Karpas-422 (cell line): Measurements from ENCODE around the gene NPIPA8. TPM values are rescaled to one million over a fixed set of nuclear protein-coding genes. Genes with fewer than 3 reads are reported as not detected.
"Not testable (repeated sequence)": the region's sequence is repeated elsewhere in the genome, so short reads cannot be mapped to it uniquely, and the experiment has no call there.

Experiments used
- DNase-seq: peaks from one replicate; pipeline ENCODE4 v3.0.0-alpha.2; 2015
- H2AFZ ChIP-seq: fragments of 200-600 bp; sonication (generic); 2 replicates; pipeline ENCODE4 v1.6.1; 2014; ENCODE audit warnings: antibody characterized with exemption, low read length, mixed read lengths
- H3K27ac ChIP-seq: fragments of 200-600 bp; sonication (generic); 2 replicates; pipeline ENCODE4 v1.5.1; 2014; ENCODE audit warnings: mild to moderate bottlenecking, low read length, moderate library complexity
- H3K27me3 ChIP-seq: fragments of 200-600 bp; sonication (generic); 2 replicates; pipeline ENCODE4 v1.6.1; 2014; ENCODE audit warnings: low read length, mixed read lengths
- H3K36me3 ChIP-seq: fragments of 200-600 bp; sonication (generic); 2 replicates; pipeline ENCODE4 v1.6.1; 2014; ENCODE audit warnings: low read length, mixed read lengths; ENCODE audit not compliant: insufficient read depth
- H3K4me1 ChIP-seq: fragments of 200-600 bp; sonication (generic); 2 replicates; pipeline ENCODE4 v1.6.1; 2014; ENCODE audit warnings: mild to moderate bottlenecking, low read length, mixed read lengths
- H3K4me2 ChIP-seq: fragments of 200-600 bp; sonication (generic); 2 replicates; pipeline ENCODE4 v1.6.1; 2014; ENCODE audit warnings: low read length, low read depth, mild to moderate bottlenecking; ENCODE audit not compliant: poor library complexity, severe bottlenecking
- H3K4me3 ChIP-seq: fragments of 200-600 bp; sonication (generic); 2 replicates; pipeline ENCODE4 v1.5.1; 2014; ENCODE audit warnings: mild to moderate bottlenecking, antibody characterized with exemption, low read length, mixed read lengths
- H3K79me2 ChIP-seq: fragments of 200-600 bp; sonication (generic); 2 replicates; pipeline ENCODE4 v1.6.1; 2014; ENCODE audit warnings: mild to moderate bottlenecking, low read length, mixed read lengths
- H3K9ac ChIP-seq: fragments of 200-600 bp; sonication (generic); 2 replicates; pipeline ENCODE4 v1.6.0; 2014; ENCODE audit warnings: low read length
- H3K9me2 ChIP-seq: fragments of 200-600 bp; sonication (generic), shearing (Covaris generic); replicated peaks from 2 replicates; pipeline ENCODE4 v1.6.0; 2014; ENCODE audit warnings: mild to moderate bottlenecking, low read length, moderate library complexity; ENCODE audit not compliant: insufficient read depth
- H3K9me3 ChIP-seq: fragments of 300-700, 200-600 bp; sonication (generic); 2 replicates; pipeline ENCODE4 v1.6.1; 2014; ENCODE audit warnings: low read length, mixed read lengths
- H4K20me1 ChIP-seq: fragments of 200-600 bp; sonication (generic); 2 replicates; pipeline ENCODE4 v1.6.1; 2014; ENCODE audit warnings: mild to moderate bottlenecking, antibody characterized with exemption, low read length, low read depth; ENCODE audit not compliant: insufficient read depth
- total RNA-seq: library from RNA; depleted of rRNA; stranded (reverse); fragments of >200 nt; shearing (Covaris generic); gene quantifications from 2 replicates; pipeline ENCODE4 v1.2.3, GENCODE V29; 2014; ENCODE audit warnings: low replicate concordance

NPIPA8 gene
- total RNA-seq, 1 experiment from 2014 or later: not detected

DNA sequence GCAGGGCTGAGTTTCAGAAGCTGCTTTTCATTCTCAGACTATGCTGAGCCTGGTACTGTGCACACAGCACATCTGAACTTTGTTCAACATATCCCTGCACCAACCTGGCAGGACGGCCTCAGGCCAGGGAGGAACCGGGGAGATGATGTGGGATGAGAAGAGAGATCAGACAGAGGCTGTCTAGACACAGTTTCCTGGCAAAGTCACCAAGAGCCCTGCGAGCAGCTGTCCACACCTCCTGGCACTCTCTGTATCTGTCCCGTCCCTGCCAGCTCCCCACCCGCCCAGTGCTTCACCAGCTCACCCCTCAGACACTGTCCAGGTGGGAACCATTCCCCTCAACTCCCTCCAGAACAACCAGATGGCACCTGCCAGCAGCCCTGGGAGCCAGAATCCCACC lies 42.2 kb downstream of the NPIPA8 start:
- H2AFZ ChIP-seq, H4K20me1 ChIP-seq, H3K27me3 ChIP-seq, H3K9me3 ChIP-seq, H3K36me3 ChIP-seq, H3K4me3 ChIP-seq, H3K9ac ChIP-seq, DNase-seq, H3K4me2 ChIP-seq, H3K79me2 ChIP-seq, H3K4me1 ChIP-seq, H3K27ac ChIP-seq, H3K9me2 ChIP-seq: not testable (repeated sequence)

DNA sequence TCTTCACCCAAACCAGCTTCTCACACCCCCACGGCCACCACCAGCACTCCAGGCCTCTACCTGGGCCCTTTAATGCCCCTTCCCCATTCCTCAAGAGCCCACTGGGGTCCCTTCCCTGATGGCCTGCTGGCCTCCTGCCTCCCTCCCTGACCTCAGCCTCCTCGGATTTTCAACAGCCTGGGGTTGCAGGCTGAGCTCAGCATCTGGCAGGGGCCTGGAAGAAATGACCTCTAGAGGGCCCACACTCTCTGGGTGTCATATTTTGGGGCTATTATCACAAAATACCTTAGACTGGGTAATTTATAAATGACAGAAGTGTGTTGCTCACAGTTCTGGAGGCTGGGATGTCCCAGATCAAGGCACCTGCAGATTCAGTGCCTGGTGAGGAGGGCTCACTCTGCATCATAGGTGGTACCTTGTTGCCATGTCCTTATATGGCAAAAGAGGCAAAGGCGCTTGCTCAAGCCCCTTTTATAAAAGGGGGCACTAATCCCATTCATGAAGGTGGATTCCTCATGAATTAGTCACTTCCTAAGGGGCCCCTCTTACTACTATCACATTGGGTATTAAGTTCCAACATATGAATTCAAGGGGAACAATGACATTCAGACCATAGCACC lies 43.1 kb downstream of the NPIPA8 start:
- not testable (repeated sequence) for H3K9me3 ChIP-seq

DNA sequence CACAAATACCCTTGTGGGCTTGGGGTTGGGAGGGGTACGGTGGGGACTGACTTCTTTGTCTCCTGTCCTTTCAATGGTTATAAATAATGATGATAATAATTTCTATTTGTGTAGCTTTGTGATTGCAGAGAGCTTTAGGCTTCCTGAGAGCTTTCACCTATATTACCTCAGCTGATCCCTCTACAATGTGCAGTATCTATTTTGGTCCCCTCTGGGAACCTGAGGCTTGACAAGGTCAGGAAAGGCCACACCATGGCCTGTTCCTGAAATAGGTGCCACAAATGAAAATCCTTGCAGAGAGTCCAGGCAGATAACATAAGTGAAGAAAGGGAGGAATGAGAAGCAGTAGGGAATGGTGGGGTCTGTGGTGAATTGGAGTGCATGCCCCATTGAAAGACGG lies 45.6 kb downstream of the NPIPA8 start:
- H3K4me1 ChIP-seq, H3K4me2 ChIP-seq, H4K20me1 ChIP-seq, H3K9ac ChIP-seq, H3K9me3 ChIP-seq, H3K9me2 ChIP-seq, H2AFZ ChIP-seq, DNase-seq, H3K79me2 ChIP-seq, H3K27ac ChIP-seq, H3K36me3 ChIP-seq, H3K27me3 ChIP-seq, H3K4me3 ChIP-seq: not testable (repeated sequence)

More for the DNA sequence above, 43.1 kb downstream of the NPIPA8 start:
- DNase-seq, H3K4me2 ChIP-seq, H3K9ac ChIP-seq, H3K36me3 ChIP-seq, H3K27me3 ChIP-seq, H3K4me1 ChIP-seq, H2AFZ ChIP-seq, H3K9me2 ChIP-seq, H3K27ac ChIP-seq, H4K20me1 ChIP-seq, H3K79me2 ChIP-seq, H3K4me3 ChIP-seq: not testable (repeated sequence)

DNA sequence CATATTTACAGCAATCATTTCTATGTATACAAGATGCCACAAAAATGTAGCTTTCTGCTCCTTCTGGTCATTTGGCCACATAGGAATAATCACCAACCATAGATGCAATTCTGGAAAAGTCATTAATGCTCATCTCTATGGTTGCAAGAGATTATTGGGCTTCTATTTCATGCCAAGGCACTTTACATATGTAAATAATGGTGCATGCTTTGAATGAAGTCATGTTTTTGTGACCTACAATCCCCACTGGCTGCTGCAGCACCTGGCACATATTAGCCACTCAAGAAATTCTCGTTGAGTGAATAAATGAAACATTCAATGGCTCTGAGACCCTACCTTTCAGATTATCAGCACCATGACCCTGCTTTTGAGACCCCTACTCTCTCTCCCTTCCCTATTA lies 50.2 kb downstream of the NPIPA8 start:
- H3K27ac ChIP-seq, H3K9me2 ChIP-seq, H3K79me2 ChIP-seq: not testable (repeated sequence)

DNA sequence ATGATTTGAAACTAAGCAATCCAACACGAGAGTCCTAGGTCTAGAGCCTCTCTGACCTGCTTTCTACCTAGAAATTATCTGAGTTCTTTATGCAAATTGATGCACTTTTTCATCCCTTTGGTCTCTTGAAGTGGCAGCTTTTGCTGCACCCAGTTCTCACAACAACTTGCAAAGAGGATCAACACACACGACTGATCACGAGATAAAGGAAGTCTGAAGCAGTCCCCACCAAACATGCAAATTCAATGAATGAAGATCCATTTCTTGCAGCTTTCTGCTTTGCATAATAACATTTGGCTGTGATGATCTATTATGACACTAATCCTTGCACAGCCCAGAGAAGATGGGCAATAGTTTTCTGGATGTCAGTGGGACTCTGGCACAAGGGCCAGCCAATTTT lies 56.2 kb downstream of the NPIPA8 start:
- not testable (repeated sequence) for H3K4me1 ChIP-seq, H3K9me2 ChIP-seq, H3K36me3 ChIP-seq, DNase-seq, H3K27ac ChIP-seq, H3K79me2 ChIP-seq, H3K9me3 ChIP-seq, H3K4me3 ChIP-seq, H3K4me2 ChIP-seq, H4K20me1 ChIP-seq, H3K27me3 ChIP-seq, H2AFZ ChIP-seq, H3K9ac ChIP-seq

More for the DNA sequence above, 50.2 kb downstream of the NPIPA8 start:
- H3K9ac ChIP-seq, H3K27me3 ChIP-seq, H3K4me2 ChIP-seq, H3K36me3 ChIP-seq, H3K9me3 ChIP-seq, H3K4me1 ChIP-seq, H4K20me1 ChIP-seq, DNase-seq, H2AFZ ChIP-seq, H3K4me3 ChIP-seq: not testable (repeated sequence)

DNA sequence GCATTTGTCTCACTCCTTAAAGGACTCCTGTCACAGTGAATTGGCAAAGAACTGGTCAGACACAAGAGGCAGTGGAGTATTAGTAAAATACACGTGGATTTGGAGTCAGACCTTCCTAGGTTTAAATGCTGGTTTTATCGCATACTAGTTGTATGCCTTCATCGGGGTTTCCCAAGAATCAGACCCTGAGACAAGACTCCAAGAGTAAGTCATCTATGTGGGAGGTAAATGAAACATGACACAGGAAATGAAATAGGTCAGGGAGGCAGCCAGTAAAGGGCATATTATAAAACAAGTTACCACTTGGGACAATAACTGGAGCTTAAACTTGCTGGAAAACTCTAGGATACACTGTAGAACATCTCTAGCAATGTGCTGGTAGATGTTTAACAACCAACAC lies 59.8 kb downstream of the NPIPA8 start:
- H2AFZ ChIP-seq, H3K9me3 ChIP-seq, H3K27ac ChIP-seq, H3K79me2 ChIP-seq, H3K9me2 ChIP-seq, H3K36me3 ChIP-seq, H3K4me3 ChIP-seq, H3K4me2 ChIP-seq, H3K4me1 ChIP-seq, DNase-seq, H3K27me3 ChIP-seq, H3K9ac ChIP-seq, H4K20me1 ChIP-seq: not testable (repeated sequence)

DNA sequence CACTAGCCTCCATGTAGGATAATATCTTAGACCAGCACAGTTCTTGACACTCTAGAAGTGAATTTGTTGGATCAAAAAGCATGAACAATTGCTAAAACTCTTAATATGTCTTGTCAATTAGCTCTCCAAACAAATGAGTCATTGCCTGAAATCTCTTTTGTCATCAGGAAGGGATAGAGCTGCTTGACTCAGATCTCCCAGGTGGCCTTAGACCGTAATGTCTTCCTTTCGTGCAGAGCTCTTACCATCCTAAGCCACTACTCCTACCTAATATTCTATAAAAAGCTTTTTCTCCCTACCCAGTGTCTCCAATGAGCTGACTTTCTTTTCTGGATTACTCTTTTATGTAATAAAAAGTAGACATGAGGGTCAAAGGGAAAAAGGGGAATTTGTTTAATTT lies 66.4 kb downstream of the NPIPA8 start:
- H3K79me2 ChIP-seq, H3K9me3 ChIP-seq, H3K4me1 ChIP-seq, H3K9ac ChIP-seq, H3K4me2 ChIP-seq, DNase-seq, H3K27ac ChIP-seq, H3K4me3 ChIP-seq, H4K20me1 ChIP-seq, H3K27me3 ChIP-seq, H3K9me2 ChIP-seq, H2AFZ ChIP-seq, H3K36me3 ChIP-seq: not testable (repeated sequence)
